Ishikawa (cell line): ENCODE data around the gene ZNF821.

ENCODE experiments used
- CEBPB ChIP-seq: IDR thresholded peaks from 2 replicates; pipeline ENCODE4 v1.6.1; 2012
- CREB1 ChIP-seq: IDR thresholded peaks from 2 replicates; pipeline ENCODE4 v1.6.1; 2012; ENCODE audit warnings: low read depth
- EGR1 ChIP-seq: IDR thresholded peaks from 2 replicates; pipeline ENCODE4 v1.6.1; 2012
- EP300 ChIP-seq: IDR thresholded peaks from 2 replicates; pipeline ENCODE4 v1.6.1; 2012; ENCODE audit warnings: borderline replicate concordance
- FOXM1 ChIP-seq: IDR thresholded peaks from 2 replicates; pipeline ENCODE4 v1.6.1; 2012; ENCODE audit warnings: low read depth, borderline replicate concordance
- MAX ChIP-seq: IDR thresholded peaks from 2 replicates; pipeline ENCODE4 v1.6.1; 2012
- NFIC ChIP-seq: IDR thresholded peaks from 2 replicates; pipeline ENCODE4 v1.6.1; 2012
- RAD21 ChIP-seq: IDR thresholded peaks from 2 replicates; pipeline ENCODE4 v1.6.1; 2012; ENCODE audit warnings: low read depth
- TAF1 ChIP-seq: IDR thresholded peaks from 2 replicates; pipeline ENCODE4 v1.6.1; 2012; ENCODE audit warnings: low read depth, mild to moderate bottlenecking
- TCF12 ChIP-seq: IDR thresholded peaks from 2 replicates; pipeline ENCODE4 v1.6.1; 2012; ENCODE audit warnings: low read depth
- TEAD4 ChIP-seq: IDR thresholded peaks from 2 replicates; pipeline ENCODE4 v1.6.1; 2012
- YY1 ChIP-seq: IDR thresholded peaks from 2 replicates; pipeline ENCODE4 v1.6.1; 2012; ENCODE audit warnings: low read depth
- TF ChIP-seq, protein P1 (sequence below): IDR thresholded peaks from 2 replicates; pipeline ENCODE4 v1.6.1; 2012; ENCODE audit warnings: low read depth, mild to moderate bottlenecking
- TF ChIP-seq, protein P2 (sequence below): IDR thresholded peaks from 2 replicates; pipeline ENCODE4 v1.6.1; 2012

DNA sequence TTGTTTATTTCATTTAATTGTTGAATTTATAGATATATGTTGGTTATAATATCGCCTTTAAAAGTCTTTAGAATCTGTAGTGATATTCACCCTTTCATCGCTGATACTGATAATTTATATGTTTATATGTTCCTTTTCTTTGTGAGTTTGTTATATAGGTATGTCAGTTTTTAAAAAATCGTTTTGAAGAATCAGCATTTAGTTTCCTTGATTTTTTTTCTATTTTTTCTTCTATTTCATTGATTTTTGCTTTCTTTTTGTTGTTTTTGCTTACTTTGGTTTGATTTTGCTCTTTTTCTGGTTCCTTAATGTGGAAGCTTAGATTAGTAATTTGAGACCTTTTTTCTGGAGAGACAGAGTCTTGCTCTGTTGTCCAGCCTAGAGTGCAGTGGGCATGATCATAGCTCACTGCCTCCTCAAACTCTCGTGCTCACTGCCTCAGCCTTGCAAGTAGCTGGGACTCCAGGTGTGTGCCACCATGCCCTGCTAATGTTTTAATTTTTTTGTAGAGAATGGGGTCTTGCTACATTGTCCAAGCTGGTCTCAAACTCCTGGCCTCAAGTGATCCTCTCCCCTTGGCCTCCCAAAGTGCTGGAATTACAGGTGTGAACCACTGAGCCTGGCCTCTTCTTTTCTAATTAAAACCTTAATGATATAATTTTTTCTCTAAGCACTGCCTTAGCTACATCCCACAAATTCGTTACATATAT is 18.8 kb upstream of the ZNF821 start:
- TF ChIP-seq RAD21: no peak
- TF ChIP-seq FOXM1: no peak
- no peak for TF ChIP-seq EGR1
- no peak for TF ChIP-seq TAF1
- no peak for TF ChIP-seq CEBPB
- no peak for TF ChIP-seq MAX
- TF ChIP-seq YY1: no peak
- TF ChIP-seq TEAD4: no peak
- no peak for TF ChIP-seq EP300
- no peak for TF ChIP-seq NFIC
- no peak for TF ChIP-seq TCF12
- TF ChIP-seq, protein P1, sequence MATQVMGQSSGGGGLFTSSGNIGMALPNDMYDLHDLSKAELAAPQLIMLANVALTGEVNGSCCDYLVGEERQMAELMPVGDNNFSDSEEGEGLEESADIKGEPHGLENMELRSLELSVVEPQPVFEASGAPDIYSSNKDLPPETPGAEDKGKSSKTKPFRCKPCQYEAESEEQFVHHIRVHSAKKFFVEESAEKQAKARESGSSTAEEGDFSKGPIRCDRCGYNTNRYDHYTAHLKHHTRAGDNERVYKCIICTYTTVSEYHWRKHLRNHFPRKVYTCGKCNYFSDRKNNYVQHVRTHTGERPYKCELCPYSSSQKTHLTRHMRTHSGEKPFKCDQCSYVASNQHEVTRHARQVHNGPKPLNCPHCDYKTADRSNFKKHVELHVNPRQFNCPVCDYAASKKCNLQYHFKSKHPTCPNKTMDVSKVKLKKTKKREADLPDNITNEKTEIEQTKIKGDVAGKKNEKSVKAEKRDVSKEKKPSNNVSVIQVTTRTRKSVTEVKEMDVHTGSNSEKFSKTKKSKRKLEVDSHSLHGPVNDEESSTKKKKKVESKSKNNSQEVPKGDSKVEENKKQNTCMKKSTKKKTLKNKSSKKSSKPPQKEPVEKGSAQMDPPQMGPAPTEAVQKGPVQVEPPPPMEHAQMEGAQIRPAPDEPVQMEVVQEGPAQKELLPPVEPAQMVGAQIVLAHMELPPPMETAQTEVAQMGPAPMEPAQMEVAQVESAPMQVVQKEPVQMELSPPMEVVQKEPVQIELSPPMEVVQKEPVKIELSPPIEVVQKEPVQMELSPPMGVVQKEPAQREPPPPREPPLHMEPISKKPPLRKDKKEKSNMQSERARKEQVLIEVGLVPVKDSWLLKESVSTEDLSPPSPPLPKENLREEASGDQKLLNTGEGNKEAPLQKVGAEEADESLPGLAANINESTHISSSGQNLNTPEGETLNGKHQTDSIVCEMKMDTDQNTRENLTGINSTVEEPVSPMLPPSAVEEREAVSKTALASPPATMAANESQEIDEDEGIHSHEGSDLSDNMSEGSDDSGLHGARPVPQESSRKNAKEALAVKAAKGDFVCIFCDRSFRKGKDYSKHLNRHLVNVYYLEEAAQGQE: no peak
- TF ChIP-seq CREB1: no peak
- TF ChIP-seq, protein P2, sequence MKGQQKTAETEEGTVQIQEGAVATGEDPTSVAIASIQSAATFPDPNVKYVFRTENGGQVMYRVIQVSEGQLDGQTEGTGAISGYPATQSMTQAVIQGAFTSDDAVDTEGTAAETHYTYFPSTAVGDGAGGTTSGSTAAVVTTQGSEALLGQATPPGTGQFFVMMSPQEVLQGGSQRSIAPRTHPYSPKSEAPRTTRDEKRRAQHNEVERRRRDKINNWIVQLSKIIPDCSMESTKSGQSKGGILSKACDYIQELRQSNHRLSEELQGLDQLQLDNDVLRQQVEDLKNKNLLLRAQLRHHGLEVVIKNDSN: no peak
